Midbrain (tissue), 1 donor: Measurements from ENCODE around the gene POLE2.
"Not testable (repeated sequence)": the region's sequence is repeated elsewhere in the genome, so short reads cannot be mapped to it uniquely, and the experiment has no call there.

Experiments
- DNase-seq: peaks from one replicate; lab custom pipeline; 2025; lab: John Stamatoyannopoulos, UW

POLE2 gene

GRCh38 chr14:49687942-49688700 is at the start of gene POLE2:
Gene POLE2, minus strand, starts transcription at chr14:49688214. Its CDS starts 11 bp downstream, at chr14:49688203.
- DNase-seq, result peak; percentile 69

DNA sequence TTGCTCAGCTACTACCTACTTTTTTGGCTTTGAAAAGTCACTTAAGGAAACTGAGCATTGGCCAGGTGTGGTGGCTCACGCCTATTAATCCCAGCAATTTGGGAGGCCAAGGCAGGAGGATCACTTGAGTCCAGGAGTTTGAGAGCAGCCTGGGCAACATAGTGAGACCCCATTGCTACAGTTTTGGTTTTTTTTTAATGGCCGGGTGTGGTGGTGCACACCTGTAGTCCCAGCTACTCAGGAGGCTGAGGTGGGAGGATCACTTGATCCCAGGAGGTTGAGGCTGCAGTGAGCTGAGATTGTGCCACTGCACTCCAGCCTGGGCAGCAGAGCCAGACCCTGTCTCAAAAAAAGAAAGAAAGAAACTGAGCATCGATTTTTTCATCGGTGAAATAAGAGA is 47.7 kb upstream of the POLE2 start:
- not testable (repeated sequence) for DNase-seq

DNA sequence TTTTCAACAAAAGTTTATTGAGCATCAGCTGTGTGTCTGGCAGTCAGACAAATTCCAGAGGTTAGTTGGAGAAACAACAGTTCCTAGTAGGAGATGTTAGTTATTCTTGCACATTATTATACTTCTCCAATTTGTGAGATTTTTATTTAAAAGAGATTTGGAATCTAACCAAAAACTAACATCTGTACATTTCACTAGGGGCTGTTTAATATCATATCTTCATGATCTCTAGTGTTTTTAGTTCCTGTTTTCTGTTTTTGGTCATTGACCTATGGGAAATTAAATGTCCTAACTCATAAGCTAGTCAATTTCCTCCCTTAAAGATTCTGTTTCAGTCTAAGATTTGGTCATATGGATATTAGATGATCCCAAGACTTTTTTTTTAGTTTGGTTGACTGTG is 45.8 kb upstream of the POLE2 start:
- DNase-seq, result no peak

DNA sequence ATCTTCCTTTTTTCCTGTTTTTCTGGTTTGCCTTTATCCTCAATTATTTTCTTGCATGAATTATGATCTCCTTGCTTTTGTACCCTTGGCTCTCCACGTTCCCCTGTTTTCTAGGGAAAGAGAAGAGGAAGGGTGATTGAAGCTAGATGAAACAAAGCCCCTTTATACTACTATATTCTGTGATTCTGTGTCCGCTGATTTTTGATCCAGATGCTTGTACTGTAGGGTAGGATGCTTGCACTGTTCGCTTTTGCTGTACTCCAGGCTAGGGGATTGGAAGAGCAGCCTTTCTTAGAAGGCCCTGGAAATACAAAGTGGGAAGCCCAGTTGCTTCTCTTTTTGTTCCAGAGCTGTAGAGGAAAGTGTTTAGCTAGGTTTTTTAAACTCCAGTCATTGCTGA is 44.9 kb upstream of the POLE2 start:
- DNase-seq, result peak; percentile 29

GRCh38 chr14:49727171-49727570 is 39.2 kb upstream of the POLE2 start:
- DNase-seq, result no peak

DNA sequence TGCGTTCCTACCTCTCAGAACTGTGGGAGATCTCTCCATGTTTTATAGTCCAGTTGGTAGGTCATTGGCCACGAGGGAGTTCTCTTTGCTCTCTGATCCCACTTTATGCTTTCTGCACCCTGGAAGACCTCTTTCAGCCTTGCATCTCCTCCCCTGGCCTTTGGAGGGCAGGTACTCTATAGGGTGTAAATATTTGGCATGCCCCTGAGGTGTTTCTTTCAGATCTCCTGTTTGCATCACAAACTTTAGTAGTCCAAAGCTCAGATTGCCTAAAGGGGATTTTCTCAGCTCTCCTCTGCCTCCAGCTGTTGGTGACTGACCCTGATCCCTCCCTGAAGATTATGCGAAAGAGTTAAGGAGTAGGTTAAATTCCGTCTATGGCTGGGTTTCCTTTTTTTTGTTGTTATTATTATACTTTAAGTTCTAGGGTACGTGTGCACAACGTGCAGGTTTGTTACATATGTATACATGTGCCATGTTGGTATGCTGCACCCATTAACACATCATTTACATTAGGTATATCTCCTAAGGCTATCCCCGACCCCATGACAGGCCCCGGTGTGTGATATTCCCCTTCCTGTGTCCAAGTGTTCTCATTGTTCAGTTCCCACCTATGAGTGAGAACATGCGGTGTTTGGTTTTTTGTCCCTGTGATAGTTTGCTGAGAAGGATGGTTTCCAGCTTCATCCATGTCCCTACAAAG is 33.9 kb upstream of the POLE2 start:
- DNase-seq, result not testable (repeated sequence)

DNA sequence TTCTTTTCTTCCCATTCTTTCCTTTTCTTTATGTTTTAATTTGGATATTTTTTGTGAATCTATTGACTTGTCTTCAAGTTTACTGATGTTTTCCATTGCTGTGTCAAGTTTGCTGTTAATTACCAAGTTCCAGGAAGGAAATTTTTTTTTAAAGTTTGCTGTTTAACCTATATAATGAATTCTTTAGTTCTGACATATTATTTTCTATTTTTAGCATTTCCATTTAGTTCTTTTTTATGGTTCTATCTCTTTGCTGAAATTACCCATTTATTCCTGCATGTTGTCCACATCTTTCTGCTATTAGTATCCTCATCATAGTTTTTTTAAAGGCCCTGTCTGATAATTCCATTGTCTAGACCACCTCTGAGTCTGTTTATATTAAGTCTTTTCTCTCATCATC is 32.7 kb upstream of the POLE2 start:
- DNase-seq, result no peak

GRCh38 chr14:49710993-49711392 is 23.0 kb upstream of the POLE2 start:
- not testable (repeated sequence) for DNase-seq

DNA sequence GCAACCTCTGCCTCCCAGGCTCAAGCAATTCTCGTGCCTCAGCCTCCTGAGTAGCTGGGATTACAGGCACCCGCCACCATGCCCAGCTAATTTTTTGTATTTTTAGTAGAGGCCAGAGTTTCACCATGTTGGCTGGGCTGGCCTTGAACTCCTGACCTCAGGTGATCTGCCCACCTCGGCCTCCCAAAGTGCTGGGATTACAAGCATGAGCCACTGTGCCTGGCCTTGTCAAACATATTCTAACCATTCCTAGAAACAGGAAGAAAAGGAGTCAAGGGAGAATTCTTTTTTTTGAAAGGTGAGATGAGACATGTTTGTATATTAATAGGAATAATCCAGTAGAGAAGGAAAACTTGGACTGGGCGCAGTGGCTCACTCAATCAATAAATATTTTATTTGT is 16.5 kb upstream of the POLE2 start:
- DNase-seq, result not testable (repeated sequence)

DNA sequence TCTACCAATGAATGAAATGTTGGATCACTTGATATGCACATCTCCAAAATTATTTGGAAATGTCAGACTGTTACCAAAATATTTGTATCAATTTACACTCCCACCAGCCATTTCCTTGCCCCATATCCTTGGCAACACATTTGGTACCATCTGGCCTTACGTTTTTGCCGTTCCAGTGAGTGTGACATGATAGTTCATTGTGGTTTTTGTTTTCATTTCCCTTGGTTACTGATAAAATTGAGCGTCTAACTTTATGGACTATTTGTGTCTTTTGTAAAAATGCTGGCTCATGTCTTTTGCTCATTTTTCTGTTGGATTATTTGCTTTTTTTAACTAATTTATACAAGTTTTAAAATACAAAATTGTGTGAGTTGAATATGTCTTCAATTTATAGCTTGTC is 16.0 kb upstream of the POLE2 start:
- no peak for DNase-seq

DNA sequence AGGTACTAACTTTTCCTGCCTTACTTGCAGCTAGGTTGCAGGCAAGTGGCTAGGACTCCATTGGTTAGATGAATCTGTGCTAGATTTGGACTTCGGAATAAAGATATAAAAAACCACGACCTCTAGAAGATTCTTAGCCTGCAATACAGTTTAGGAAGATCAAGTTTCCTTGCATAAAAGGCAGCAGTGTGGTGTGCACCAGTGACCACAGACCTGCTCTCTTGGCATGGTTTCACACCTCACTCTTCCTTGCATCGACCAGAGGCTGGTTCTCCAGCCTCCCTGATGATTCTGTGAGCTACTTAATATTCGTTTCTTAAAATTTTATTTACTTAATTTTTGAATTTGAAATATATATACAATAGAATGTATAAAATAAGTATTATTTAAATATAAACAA is 14.7 kb upstream of the POLE2 start:
- no peak for DNase-seq

DNA sequence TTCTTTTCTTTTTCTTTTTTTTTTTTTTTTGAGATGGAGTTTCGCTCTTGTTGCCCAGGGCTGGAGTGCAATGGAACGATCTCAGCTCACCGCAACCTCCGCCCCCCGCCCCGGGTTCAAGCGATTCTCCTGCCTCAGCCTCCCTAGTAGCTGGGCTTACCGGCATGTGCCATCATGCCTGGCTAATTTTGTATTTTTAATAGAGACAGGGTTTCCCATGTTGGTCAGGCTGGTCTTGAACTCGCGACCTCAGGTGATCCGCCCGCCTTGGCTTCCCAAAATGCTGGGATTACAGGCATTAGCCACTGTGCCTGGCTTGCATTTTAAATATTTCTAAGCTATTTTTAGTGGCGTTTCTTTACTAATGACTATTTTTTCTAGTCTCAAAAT is 5.7 kb upstream of the POLE2 start:
- not testable (repeated sequence) for DNase-seq

- peak; percentile 88 for DNase-seq
Observed at GRCh38 chr14:49692811-49693734, 5.1 kb upstream of the POLE2 start, which contains the start of gene KLHDC1. Gene KLHDC1, plus strand, starts transcription at chr14:49693120. Its CDS starts 75 bp downstream, at chr14:49693195.

DNA sequence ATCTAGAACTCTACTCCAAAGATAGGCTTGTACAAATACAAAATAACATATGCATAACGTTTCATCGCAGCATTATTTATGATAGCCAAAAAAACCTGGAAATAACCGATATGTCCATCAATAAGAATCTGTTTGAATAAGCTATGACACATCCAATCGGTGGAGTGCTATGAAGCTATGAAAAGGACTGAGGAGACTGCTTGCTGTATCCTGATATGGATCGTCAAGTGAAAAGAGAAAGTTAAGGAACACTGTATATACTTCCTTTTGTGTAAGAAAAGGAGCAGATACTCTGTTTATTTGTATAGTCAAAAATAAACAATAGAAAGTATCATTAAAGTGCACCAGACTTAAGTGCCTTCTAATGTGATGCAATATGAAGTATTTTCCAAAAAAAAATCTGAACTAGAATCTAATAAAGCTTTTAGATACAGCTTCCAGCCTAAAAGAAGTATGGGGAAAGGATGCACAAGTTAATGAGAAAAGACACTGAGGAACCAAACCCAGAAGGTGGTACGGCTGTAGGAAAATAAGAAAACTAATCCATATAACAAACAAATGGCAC is 4.3 kb upstream of the POLE2 start:
- no peak for DNase-seq

DNA sequence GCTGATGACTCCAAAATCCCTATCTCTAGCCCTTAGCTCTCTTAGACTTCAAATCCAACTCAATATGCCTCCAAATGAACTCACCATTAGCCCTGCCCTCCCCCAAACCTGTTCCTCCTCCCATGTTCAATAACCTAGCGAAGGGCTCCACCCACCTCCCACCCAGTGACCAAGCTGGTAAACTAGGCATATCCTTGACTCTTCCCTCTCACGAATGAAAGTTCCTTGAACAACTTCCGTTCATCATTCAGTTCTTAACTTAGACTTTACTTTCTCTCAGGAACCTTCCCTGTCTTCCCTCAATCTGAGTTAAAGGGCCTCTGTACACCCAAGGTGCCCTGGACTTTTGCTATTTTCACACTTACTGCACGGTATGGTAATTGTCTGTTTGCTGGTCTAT is 3.0 kb upstream of the POLE2 start:
- no peak for DNase-seq

- no peak for DNase-seq
Observed at GRCh38 chr14:49688701-49689030, 652 bp upstream of the POLE2 start.

DNA sequence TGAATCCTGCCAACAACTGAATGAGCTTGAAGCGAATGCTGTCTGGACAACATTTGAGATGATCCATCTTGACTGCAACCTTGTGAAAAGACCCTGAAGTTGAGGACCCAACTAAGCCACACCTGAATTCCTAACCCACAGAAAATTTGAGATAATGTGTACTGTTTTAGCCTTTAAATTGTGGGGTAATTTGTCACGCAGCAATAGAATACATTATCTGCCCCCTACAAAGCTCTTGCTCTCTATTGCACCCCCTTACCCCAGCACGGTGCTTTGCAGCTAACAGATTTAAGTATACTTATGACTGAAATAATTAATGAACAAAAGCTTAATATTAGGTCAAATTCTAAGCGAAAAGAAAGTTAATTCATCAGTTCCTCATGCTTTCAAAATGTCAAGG is 1.6 kb downstream of the POLE2 start:
- no peak for DNase-seq

GRCh38 chr14:49679271-49679670 is 8.7 kb downstream of the POLE2 start:
- DNase-seq, result no peak

DNA sequence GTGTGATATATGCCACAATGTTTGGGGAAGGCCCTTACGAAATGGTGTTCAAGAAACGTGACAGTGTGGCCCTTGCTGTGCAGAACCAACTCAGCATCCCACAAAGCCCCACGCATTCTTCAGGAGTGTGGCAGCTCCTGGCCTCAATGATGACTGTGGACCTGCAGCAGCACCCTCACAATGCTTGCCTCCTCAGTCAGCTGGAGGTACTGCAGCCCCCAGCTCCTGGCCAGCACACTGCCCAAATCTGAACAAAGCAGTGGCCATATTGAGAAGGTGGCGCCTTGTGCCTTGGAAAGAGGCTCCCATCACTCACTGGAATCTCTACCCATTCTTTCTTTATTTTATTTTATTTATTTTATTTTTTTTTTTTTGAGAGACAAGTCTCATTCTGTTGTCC is 10.4 kb downstream of the POLE2 start:
- DNase-seq, result no peak

- DNase-seq, result no peak
Observed at GRCh38 chr14:49673586-49673985, 14.4 kb downstream of the POLE2 start.

GRCh38 chr14:49670475-49670874 is 17.5 kb downstream of the POLE2 start:
- no peak for DNase-seq
